PC-9 (cell line): ENCODE results near the gene ATG2A.

Source experiments
- EZH2 ChIP-seq: fragments of 200-600 bp; sonication (generic); IDR thresholded peaks from 2 replicates; pipeline ENCODE4 v1.8.0; 2017; ENCODE audit warnings: antibody characterized with exemption, low read depth
- TF ChIP-seq, protein P1 (sequence below): fragments of 200-600 bp; sonication (generic); conservative IDR thresholded peaks from 2 replicates; pipeline ENCODE4 v1.6.1; 2017; ENCODE audit warnings: mixed run types, antibody characterized with exemption, mild to moderate bottlenecking, moderate library complexity

DNA sequence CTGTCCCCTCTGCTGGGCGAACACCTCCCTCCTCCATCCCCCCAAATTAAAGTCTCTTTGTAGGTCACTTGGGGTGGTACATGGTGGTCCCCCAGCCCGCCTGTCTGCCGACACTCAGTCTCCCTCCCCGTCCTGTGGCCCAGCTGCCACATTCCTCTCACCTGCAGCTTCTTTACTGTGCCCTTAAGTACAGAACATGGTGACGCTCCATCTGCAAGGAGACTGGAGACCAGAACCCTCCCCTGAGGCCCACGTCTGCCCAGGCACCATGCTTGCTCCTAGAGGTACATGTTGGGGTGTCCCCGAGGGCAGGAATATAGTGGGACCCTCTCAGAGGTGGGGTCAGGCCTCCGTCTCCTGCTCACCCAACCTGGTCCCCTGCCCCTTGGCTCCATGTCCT, 33.0 kb downstream of the ATG2A start:
- TF ChIP-seq, protein P1, sequence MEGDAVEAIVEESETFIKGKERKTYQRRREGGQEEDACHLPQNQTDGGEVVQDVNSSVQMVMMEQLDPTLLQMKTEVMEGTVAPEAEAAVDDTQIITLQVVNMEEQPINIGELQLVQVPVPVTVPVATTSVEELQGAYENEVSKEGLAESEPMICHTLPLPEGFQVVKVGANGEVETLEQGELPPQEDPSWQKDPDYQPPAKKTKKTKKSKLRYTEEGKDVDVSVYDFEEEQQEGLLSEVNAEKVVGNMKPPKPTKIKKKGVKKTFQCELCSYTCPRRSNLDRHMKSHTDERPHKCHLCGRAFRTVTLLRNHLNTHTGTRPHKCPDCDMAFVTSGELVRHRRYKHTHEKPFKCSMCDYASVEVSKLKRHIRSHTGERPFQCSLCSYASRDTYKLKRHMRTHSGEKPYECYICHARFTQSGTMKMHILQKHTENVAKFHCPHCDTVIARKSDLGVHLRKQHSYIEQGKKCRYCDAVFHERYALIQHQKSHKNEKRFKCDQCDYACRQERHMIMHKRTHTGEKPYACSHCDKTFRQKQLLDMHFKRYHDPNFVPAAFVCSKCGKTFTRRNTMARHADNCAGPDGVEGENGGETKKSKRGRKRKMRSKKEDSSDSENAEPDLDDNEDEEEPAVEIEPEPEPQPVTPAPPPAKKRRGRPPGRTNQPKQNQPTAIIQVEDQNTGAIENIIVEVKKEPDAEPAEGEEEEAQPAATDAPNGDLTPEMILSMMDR = no peak
- no peak for TF ChIP-seq EZH2
